Measurements from ENCODE around the gene VSIR.
A peak's percentile ranks its signal among the peaks of the same experiment; 100 is the strongest.

The VSIR gene

DNA sequence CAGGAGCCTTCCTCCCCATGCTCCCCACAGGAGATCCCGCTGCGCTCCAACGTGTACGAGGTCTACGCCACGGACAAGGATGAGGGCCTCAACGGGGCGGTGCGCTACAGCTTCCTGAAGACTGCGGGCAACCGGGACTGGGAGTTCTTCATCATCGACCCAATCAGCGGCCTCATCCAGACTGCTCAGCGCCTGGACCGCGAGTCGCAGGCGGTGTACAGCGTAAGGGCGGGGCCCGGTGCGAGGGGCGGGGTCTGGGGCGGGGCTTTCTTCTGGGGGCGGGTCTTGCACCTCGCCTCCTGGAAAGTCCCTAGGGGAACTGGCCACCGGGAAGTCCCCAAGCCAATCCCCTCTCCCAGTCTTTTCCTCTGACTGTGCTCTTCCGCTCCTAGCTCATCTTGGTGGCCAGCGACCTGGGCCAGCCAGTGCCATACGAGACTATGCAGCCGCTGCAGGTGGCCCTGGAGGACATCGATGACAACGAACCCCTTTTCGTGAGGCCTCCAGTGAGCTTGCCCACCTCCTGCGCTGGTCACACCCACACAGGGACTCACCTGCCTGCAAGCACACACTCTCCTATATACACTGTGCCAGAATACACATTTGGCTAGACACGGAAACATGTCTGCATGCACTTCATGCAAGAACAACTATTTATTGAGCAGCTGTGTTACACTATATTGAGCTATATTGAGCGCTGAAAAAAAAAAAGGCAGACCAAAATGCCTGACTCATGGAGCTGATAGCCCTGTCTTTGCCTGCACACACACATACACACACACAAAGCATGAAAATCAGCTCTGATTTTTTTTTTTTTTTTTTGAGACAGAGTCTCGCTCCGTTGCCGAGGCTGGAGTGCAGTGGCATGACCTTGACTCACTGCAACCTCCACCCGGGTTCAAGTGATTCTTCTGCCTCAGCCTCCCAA is 32.7 kb upstream of the VSIR start:
- TF ChIP-seq, protein P1, sequence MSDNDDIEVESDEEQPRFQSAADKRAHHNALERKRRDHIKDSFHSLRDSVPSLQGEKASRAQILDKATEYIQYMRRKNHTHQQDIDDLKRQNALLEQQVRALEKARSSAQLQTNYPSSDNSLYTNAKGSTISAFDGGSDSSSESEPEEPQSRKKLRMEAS (IDR thresholded peaks at IDR 0.05), result peak; percentile 55
- TF ChIP-seq CEBPB (IDR thresholded peaks at IDR 0.05), result no peak

DNA sequence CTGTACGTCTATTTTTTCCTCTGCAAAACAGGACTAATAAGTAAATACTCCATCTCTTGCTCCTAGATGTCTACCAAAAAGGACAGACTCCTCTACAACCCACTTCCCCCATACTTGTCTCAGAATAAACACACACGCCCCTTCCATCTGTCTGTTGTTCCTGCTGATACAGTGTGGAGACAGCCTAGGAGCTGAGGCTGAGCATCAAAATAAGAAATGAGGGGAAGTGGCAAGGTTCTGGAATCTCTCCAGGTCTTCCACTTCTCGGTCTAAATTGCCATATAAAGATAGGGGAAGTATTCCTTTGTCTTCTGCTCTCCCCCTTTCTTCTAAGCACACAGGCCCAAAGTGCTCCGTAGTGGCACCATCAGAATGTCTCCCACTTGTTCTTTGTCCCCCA is 30.8 kb upstream of the VSIR start:
- TF ChIP-seq, protein P2, sequence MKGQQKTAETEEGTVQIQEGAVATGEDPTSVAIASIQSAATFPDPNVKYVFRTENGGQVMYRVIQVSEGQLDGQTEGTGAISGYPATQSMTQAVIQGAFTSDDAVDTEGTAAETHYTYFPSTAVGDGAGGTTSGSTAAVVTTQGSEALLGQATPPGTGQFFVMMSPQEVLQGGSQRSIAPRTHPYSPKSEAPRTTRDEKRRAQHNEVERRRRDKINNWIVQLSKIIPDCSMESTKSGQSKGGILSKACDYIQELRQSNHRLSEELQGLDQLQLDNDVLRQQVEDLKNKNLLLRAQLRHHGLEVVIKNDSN (IDR thresholded peaks at IDR 0.05), result no peak
- no peak for TF ChIP-seq EP300 (IDR thresholded peaks at IDR 0.05; ENCODE audit: borderline replicate concordance)
- TF ChIP-seq FOXM1 (IDR thresholded peaks at IDR 0.05; ENCODE audit: borderline replicate concordance, low read depth), result no peak
- TF ChIP-seq CEBPB (IDR thresholded peaks at IDR 0.05), result no peak
- no peak for TF ChIP-seq ZBTB7A (IDR thresholded peaks at IDR 0.05; ENCODE audit: low read depth)
- TF ChIP-seq TEAD4 (IDR thresholded peaks at IDR 0.05), result no peak
- no peak for TF ChIP-seq CREB1 (IDR thresholded peaks at IDR 0.05; ENCODE audit: low read depth)
- no peak for TF ChIP-seq TAF1 (IDR thresholded peaks at IDR 0.05; ENCODE audit: low read depth)
- TF ChIP-seq EGR1 (IDR thresholded peaks at IDR 0.05), result no peak

DNA sequence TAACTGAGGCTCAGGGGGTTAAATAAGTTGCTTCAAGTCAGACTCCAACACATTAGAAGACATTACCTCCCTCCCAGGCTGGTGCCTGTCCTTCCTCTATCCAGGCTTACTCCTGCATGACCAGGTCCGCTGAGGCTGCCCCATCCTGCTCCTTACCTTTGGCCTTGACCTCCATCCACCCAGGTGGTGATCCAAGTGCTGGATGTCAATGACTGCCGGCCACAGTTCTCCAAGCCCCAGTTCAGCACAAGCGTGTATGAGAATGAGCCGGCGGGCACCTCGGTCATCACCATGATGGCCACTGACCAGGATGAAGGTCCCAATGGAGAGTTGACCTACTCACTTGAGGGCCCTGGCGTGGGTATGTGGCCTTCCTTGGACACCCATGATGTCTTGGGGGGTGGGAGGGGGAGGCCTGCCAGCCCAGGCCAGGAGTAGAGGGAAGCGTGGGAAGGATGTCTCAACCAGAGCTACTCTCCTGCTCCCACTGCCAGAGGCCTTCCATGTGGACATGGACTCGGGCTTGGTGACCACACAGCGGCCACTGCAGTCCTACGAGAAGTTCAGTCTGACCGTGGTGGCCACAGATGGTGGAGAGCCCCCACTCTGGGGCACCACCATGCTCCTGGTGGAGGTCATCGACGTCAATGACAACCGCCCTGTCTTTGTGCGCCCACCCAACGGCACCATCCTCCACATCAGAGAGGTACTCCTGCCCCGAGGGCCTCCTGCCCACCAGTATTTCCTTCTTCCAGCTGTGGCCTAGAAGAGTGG is 29.6 kb upstream of the VSIR start:
- no peak for TF ChIP-seq TAF1 (IDR thresholded peaks at IDR 0.05; ENCODE audit: low read depth)
- no peak for TF ChIP-seq YY1 (IDR thresholded peaks at IDR 0.05; ENCODE audit: low read depth)
- no peak for TF ChIP-seq EP300 (IDR thresholded peaks at IDR 0.05; ENCODE audit: borderline replicate concordance)
- TF ChIP-seq RAD21 (IDR thresholded peaks at IDR 0.05; ENCODE audit: low read depth), result no peak
- no peak for TF ChIP-seq ZBTB7A (IDR thresholded peaks at IDR 0.05; ENCODE audit: low read depth)
- TF ChIP-seq, protein P3, sequence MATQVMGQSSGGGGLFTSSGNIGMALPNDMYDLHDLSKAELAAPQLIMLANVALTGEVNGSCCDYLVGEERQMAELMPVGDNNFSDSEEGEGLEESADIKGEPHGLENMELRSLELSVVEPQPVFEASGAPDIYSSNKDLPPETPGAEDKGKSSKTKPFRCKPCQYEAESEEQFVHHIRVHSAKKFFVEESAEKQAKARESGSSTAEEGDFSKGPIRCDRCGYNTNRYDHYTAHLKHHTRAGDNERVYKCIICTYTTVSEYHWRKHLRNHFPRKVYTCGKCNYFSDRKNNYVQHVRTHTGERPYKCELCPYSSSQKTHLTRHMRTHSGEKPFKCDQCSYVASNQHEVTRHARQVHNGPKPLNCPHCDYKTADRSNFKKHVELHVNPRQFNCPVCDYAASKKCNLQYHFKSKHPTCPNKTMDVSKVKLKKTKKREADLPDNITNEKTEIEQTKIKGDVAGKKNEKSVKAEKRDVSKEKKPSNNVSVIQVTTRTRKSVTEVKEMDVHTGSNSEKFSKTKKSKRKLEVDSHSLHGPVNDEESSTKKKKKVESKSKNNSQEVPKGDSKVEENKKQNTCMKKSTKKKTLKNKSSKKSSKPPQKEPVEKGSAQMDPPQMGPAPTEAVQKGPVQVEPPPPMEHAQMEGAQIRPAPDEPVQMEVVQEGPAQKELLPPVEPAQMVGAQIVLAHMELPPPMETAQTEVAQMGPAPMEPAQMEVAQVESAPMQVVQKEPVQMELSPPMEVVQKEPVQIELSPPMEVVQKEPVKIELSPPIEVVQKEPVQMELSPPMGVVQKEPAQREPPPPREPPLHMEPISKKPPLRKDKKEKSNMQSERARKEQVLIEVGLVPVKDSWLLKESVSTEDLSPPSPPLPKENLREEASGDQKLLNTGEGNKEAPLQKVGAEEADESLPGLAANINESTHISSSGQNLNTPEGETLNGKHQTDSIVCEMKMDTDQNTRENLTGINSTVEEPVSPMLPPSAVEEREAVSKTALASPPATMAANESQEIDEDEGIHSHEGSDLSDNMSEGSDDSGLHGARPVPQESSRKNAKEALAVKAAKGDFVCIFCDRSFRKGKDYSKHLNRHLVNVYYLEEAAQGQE (IDR thresholded peaks at IDR 0.05; ENCODE audit: low read depth), result no peak
- no peak for TF ChIP-seq FOXM1 (IDR thresholded peaks at IDR 0.05; ENCODE audit: borderline replicate concordance, low read depth)
- TF ChIP-seq, protein P2 (IDR thresholded peaks at IDR 0.05), result no peak
- TF ChIP-seq CREB1 (IDR thresholded peaks at IDR 0.05; ENCODE audit: low read depth), result no peak
- no peak for TF ChIP-seq TEAD4 (IDR thresholded peaks at IDR 0.05)
- TF ChIP-seq TCF12 (IDR thresholded peaks at IDR 0.05; ENCODE audit: low read depth), result no peak
- TF ChIP-seq NFIC (IDR thresholded peaks at IDR 0.05), result no peak
- TF ChIP-seq, protein P1 (IDR thresholded peaks at IDR 0.05), result no peak
- no peak for TF ChIP-seq EGR1 (IDR thresholded peaks at IDR 0.05)

DNA sequence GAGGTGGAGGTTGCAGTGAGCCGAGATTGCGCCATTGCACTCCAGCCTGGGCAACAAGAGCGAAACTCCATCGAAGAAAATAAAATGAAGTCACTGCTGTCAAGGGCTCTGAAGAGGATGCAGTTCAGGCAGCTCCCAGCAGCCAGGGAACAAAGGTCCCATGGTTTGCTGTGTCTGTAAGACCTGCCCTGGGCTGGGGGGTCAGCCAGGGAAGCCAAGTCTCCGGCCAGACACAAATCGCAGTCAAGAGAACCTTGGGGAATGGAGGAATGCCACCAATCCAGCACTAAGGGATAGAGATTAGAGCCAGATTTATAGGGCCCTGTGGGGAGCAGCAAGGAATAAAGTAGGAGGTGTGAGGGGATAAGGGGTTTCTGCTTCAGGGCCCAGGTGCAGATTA is 28.9 kb upstream of the VSIR start:
- TF ChIP-seq CREB1 (IDR thresholded peaks at IDR 0.05; ENCODE audit: low read depth) (no peak), EGR1 (IDR thresholded peaks at IDR 0.05) (no peak), FOXM1 (IDR thresholded peaks at IDR 0.05; ENCODE audit: borderline replicate concordance, low read depth) (no peak), NFIC (IDR thresholded peaks at IDR 0.05) (no peak), RAD21 (IDR thresholded peaks at IDR 0.05; ENCODE audit: low read depth) (no peak), ZBTB7A (IDR thresholded peaks at IDR 0.05; ENCODE audit: low read depth) (no peak), TCF12 (IDR thresholded peaks at IDR 0.05; ENCODE audit: low read depth) (no peak), TEAD4 (IDR thresholded peaks at IDR 0.05) (no peak), TAF1 (IDR thresholded peaks at IDR 0.05; ENCODE audit: low read depth) (no peak)
- TF ChIP-seq, protein P3 (IDR thresholded peaks at IDR 0.05; ENCODE audit: low read depth), result no peak
- TF ChIP-seq, protein P1 (IDR thresholded peaks at IDR 0.05), result no peak

DNA sequence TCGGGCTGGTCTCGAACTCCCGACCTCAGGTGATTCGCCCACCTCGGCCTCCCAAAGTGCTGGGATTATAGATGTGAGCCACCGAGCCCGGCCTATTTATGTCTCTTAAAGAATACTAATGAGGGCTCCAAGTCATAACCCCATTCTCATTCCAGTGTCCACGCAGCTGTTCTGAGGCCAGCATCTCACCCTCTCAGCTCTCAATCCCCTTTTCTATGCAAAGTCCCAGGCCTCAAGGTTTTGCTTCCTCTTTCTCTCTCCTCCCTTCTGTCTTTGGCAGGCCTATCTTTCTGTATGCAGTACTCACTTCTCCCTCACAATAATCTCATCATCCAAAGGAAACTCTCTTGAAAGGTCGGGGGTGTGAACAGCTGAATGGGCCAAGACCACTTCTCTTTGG is 28.0 kb upstream of the VSIR start:
- TF ChIP-seq TEAD4 (IDR thresholded peaks at IDR 0.05) (no peak), CEBPB (IDR thresholded peaks at IDR 0.05) (no peak), TAF1 (IDR thresholded peaks at IDR 0.05; ENCODE audit: low read depth) (no peak), NFIC (IDR thresholded peaks at IDR 0.05) (no peak), EGR1 (IDR thresholded peaks at IDR 0.05) (no peak), RAD21 (IDR thresholded peaks at IDR 0.05; ENCODE audit: low read depth) (no peak), EP300 (IDR thresholded peaks at IDR 0.05; ENCODE audit: borderline replicate concordance) (no peak), ZBTB7A (IDR thresholded peaks at IDR 0.05; ENCODE audit: low read depth) (no peak), FOXM1 (IDR thresholded peaks at IDR 0.05; ENCODE audit: borderline replicate concordance, low read depth) (no peak), YY1 (IDR thresholded peaks at IDR 0.05; ENCODE audit: low read depth) (no peak), TCF12 (IDR thresholded peaks at IDR 0.05; ENCODE audit: low read depth) (no peak), CREB1 (IDR thresholded peaks at IDR 0.05; ENCODE audit: low read depth) (no peak)
- TF ChIP-seq, protein P1 (IDR thresholded peaks at IDR 0.05), result no peak
- TF ChIP-seq, protein P3 (IDR thresholded peaks at IDR 0.05; ENCODE audit: low read depth), result no peak
- TF ChIP-seq, protein P2 (IDR thresholded peaks at IDR 0.05), result no peak

Data from Ishikawa (cell line).